Measurements from ENCODE around the gene TTC16.

Gene TTC16

DNA sequence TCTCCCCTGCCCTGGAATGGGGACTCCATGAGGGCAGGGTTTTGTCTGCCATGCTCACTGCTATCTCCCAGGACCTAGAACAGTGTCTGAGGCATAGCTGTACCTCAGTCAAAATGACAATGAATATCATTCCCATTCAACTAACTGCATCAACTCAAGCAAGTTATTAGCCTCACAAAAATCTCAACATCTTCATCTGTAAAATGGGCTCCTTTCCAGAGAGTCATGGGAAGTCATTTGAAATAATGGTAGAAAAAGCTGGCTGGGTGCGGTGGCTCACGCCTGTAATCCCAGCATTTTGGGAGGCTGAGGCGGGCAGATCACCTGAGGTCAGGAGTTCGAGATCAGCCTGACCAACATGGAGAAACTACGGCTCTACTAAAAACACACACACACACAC lies 53.2 kb downstream of the TTC16 start:
- Histone ChIP-seq H3K4me1 (ENCODE audit: insufficient read depth, low read length) (peaks cover 27% of the 10 kb centered on the region), H3K9ac (ENCODE audit: low read depth, low read length) (no peak overlapping the region), H3K9me3 (ENCODE audit: control insufficient read depth, insufficient read depth, low read length) (no peaks in the 10 kb centered on the region), H3K36me3 (ENCODE audit: insufficient read depth, low read length) (no peaks in the 10 kb centered on the region)

DNA sequence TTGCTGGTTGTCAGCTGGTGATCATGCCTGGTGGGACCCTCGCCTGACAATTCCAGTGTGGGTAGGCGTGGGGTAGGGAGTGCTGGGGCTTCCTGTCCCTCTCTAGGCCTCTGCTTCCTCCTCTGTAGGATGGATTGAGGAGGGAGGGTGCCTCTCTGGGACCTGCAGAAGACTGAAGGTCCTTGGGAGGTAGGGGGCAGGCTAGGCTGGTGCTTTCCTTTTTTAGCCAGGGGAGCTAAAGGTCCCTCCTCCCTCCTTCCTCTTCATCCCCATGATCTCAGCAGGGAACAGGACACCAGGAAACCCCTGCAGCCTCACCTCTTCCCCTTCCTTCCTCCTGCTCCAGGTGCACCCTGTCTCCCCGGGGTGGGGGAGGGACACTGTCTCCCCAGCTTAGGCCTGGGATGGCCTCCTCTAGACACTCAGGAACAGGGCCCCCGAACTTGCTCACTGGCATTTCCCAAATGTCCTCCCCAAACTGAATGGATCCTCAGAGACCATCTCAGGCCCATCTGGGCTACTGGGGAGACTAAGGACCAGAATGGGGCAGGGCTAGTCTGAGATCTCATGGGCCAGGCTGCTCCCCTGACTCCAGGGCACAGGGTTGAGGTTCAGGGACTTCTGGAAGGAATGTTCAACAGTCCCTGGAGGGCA lies 54.2 kb downstream of the TTC16 start:
- H3K9ac ChIP-seq (ENCODE audit: low read depth, low read length) = peak overlapping the region; percentile 61; the same call in 1 of the 2 replicates
- H3K4me1 ChIP-seq (ENCODE audit: insufficient read depth, low read length) = peaks cover 24% of the 10 kb centered on the region
- H3K36me3 ChIP-seq (ENCODE audit: insufficient read depth, low read length) = no peaks in the 10 kb centered on the region
- H3K9me3 ChIP-seq (ENCODE audit: control insufficient read depth, insufficient read depth, low read length) = no peaks in the 10 kb centered on the region

DNA sequence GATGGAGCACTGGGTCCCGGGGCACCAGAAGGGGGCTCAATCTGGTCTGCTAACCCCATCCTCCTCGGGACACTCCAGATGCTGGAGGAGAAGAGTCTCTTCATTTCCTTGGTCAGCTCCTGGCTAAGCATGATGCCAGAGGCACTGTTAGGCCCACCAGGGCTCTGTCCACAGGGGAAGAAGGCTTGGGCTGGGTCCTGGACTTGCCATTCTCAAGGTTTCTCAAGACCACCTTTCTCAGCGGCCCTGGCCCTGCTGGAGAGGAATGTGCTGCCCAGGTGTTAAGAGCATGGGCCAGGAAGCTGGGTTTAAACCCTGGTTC lies 54.7 kb downstream of the TTC16 start:
- peaks cover 24% of the 10 kb centered on the region for H3K4me1 ChIP-seq (ENCODE audit: insufficient read depth, low read length)
- no peaks in the 10 kb centered on the region for H3K36me3 ChIP-seq (ENCODE audit: insufficient read depth, low read length)
- no peaks in the 10 kb centered on the region for H3K9me3 ChIP-seq (ENCODE audit: control insufficient read depth, insufficient read depth, low read length)
- peak overlapping the region; percentile 61; the same call in 1 of the 2 replicates for H3K9ac ChIP-seq (ENCODE audit: low read depth, low read length)

DNA sequence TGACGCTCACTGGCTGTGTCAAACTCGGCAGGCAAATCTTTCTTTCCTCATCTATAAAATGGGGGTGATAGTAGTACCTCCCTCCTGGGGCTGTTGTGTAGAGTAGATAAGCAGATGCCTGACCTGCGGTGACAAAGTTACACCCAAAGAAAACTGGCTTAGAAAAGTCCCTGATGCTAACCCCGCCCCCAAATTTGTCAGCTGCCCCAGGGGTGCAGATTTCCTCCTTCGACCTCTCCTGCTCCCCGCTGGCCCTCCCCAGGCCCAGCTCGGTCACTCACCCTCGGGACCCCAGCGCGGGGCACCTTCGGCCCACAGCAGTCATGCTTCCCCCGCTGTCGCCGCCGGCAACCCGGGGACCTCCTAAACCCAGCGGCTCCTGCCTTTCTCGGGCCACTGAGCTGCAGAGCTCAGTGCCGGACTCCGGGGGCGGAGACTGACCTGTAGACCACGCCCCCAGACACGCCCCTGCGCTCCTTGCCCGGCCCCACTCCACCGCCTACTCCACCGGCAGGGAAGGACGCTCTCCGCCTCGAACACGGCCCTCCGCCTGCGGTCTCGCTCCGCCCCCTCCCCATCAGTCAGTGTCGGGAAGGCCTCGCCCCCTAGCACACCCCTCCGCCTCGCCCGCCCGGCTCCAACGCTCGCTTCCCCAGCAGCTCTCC lies 55.2 kb downstream of the TTC16 start:
- H3K9ac ChIP-seq (ENCODE audit: low read depth, low read length) = peak overlapping the region; percentile 61; the same call in 1 of the 2 replicates
- no peaks in the 10 kb centered on the region for H3K36me3 ChIP-seq (ENCODE audit: insufficient read depth, low read length)
- peaks cover 24% of the 10 kb centered on the region for H3K4me1 ChIP-seq (ENCODE audit: insufficient read depth, low read length)
- no peaks in the 10 kb centered on the region for H3K9me3 ChIP-seq (ENCODE audit: control insufficient read depth, insufficient read depth, low read length)

DNA sequence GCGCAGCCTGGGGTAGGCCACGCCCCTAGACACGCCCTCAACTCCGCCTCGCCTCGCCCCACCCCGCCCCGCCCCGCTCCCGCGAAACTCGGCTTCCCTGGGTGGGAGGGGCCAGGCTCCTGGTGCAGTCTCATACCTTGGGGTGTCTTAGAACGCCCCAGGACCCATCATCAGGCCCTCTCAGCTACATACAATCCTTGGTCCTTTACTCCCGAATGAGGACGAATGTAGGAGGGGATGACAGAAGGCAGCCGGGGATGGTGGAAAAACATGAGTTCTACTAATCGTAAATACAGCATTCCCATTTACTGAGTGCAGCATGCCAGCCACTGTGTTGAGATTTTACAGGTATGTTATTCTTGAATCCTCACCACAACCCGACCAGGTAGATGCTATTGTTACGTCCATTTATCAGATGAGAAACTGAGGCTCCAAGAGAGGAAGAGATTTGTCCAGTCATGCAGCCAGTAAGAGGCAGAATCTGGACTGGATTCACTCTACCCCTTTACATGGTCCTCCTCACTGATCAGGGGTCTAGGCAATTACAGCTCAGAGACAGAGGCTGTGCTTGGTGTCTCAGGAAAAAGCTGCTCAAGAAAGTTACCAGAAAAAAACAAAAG lies 55.8 kb downstream of the TTC16 start:
- Histone ChIP-seq H3K9me3 (ENCODE audit: control insufficient read depth, insufficient read depth, low read length) (no peaks in the 10 kb centered on the region), H3K36me3 (ENCODE audit: insufficient read depth, low read length) (no peaks in the 10 kb centered on the region), H3K9ac (ENCODE audit: low read depth, low read length) (peak overlapping the region; percentile 33; the same call in 1 of the 2 replicates), H3K4me1 (ENCODE audit: insufficient read depth, low read length) (peaks cover 24% of the 10 kb centered on the region)

DNA sequence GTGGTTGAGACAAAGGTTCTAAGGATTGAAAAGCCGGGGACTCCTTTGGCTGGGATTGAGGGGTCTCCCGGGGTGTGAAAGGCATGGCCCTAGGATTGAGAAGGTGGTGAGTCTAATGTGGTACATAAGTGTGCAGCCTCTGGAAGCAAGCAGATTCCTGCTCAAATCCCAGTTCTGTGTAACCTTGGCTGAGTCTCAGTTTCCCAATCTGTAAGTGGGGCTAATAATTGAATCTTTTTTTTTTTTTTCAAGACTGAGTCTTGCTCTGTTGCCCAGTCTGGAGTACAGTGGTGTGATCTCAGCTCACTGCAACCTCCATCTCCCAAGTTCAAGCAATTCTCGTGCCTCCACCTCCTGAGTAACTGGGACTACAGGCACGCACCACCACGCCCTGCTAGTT lies 56.7 kb downstream of the TTC16 start:
- Histone ChIP-seq H3K9ac (ENCODE audit: low read depth, low read length) (no peak overlapping the region), H3K36me3 (ENCODE audit: insufficient read depth, low read length) (no peaks in the 10 kb centered on the region), H3K4me1 (ENCODE audit: insufficient read depth, low read length) (peaks cover 21% of the 10 kb centered on the region), H3K9me3 (ENCODE audit: control insufficient read depth, insufficient read depth, low read length) (no peaks in the 10 kb centered on the region)

DNA sequence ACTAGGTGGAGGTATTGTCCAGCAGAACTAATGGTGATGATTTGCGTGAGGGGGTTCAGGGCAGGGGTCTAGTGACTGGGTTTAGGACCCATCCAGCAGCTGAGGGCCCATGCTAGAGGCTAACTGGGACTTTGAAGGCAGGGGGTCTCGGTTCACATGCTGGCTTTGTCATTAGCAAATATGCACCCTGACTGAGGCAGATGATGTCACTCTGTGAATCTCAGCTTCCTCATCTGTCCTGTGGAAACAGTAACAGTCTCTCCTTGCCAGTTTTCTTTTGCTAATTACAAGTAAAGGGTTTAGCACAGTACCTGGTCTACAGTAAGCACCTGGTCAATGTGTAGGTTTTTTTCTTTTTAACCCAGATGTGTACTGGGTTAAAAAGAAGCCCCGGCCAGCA lies 57.4 kb downstream of the TTC16 start:
- H3K9me3 ChIP-seq (ENCODE audit: control insufficient read depth, insufficient read depth, low read length) = no peaks in the 10 kb centered on the region
- H3K4me1 ChIP-seq (ENCODE audit: insufficient read depth, low read length) = peaks cover 14% of the 10 kb centered on the region
- no peak overlapping the region for H3K9ac ChIP-seq (ENCODE audit: low read depth, low read length)
- H3K36me3 ChIP-seq (ENCODE audit: insufficient read depth, low read length) = no peaks in the 10 kb centered on the region

DNA sequence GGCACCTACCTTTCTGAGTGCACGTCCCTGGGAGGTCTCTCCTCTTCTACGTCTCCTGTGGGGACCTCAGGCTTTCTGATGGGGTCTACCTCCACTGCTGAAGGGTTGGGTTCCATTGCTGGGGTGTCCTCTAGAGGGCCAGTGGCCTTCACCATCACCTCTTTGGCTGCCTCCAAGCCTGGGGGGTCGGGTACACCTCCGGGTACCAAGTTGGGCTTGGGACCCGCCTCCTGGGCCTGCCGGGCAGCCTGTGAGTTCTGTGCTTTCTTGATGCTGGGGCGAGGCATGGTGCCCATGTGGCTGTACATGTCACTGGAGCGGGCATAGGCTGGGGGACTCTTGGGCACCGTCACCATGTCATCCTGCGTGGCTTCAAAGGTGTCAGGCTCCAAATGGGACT lies 58.1 kb downstream of the TTC16 start:
- H3K9ac ChIP-seq (ENCODE audit: low read depth, low read length) = no peak overlapping the region
- no peaks in the 10 kb centered on the region for H3K36me3 ChIP-seq (ENCODE audit: insufficient read depth, low read length)
- peaks cover 13% of the 10 kb centered on the region for H3K4me1 ChIP-seq (ENCODE audit: insufficient read depth, low read length)
- no peaks in the 10 kb centered on the region for H3K9me3 ChIP-seq (ENCODE audit: control insufficient read depth, insufficient read depth, low read length)

DNA sequence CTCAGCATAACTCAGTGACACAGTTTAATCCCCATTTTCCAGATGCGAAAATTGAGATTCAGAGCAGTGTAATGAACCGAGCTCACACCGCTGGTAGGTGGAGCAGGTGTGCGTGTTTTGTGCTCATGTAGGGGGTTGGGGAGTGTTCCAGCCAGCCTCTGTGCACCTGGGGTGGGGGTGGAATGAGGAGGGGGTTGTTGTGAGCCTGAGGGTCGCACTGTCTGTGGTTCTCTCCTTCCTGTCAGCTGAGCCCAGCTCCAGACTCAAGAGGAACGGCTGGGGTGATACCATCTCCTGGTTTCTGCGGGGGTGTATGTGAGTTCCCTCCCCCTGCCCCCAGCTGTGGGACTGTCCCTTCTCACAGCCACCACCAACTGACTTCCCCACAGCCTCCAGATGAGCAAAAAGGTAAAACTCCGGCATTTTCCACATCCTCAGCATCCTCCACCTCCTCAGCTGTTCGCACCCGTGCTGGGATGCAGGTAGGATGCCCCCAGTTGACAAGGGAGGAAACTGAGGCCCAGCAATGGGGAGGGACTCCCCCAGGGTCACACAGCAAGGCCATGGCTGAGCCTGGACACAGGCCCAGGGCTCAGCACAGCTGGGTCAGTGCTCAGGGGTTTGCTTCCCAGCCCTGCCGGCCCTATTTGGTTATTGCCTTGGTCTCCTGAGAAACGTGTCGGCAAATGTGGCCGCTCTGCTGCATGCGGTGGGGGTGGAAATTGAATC lies 60.5 kb downstream of the TTC16 start:
- no peaks in the 10 kb centered on the region for H3K36me3 ChIP-seq (ENCODE audit: insufficient read depth, low read length)
- no peak overlapping the region for H3K9ac ChIP-seq (ENCODE audit: low read depth, low read length)
- peaks cover 10% of the 10 kb centered on the region; the same call in 1 of the 2 replicates for H3K4me1 ChIP-seq (ENCODE audit: insufficient read depth, low read length)
- H3K9me3 ChIP-seq (ENCODE audit: control insufficient read depth, insufficient read depth, low read length) = no peaks in the 10 kb centered on the region

DNA sequence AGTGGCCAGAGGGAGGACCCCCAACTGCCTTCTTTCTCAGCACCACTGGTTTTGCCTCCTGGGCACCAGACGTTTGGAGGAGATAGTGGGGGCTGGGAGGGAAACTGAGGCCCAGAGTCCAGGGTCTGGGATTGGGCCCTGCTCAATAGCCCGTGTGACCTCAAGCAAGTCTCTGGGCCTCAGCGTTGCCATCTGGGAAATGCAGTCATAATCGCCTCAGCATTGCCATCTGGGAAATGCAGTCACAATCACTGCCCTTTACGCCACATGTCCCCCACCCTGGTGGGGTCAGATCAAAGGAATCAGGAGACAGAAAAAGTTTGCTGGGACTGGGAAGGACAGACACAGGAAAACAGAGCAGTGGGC lies 61.0 kb downstream of the TTC16 start:
- Histone ChIP-seq H3K9me3 (ENCODE audit: control insufficient read depth, insufficient read depth, low read length) (no peaks in the 10 kb centered on the region), H3K4me1 (ENCODE audit: insufficient read depth, low read length) (peaks cover 10% of the 10 kb centered on the region; the same call in 1 of the 2 replicates), H3K9ac (ENCODE audit: low read depth, low read length) (no peak overlapping the region), H3K36me3 (ENCODE audit: insufficient read depth, low read length) (no peaks in the 10 kb centered on the region)

DNA sequence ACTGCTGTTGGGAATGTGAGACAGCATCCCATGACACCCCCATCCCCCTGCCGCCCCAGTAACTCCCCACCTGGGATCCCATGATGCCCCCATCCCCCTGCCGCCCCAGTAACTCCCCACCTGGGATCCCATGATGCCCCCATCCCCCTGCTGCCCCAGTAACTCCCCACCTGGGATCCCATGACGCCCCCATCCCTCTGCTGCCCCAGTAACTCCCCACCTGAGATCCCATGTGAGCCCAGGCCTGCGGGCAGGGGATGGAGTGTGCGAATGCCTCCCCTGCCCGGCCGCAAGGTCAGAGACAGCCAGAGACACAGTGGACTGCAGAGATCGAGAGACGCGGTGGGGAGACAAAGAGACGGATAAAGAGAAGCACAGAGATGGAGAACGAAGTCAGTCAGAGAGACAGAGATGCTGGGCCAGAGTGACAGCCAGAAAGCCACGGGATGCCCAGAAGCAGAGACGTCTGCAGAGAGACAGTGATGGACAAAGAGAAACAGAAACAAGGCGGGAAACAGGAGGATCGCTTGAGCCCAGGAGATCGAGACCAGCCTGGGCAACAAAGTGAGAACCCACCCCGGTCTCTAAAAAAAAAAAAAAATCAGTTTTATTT lies 61.6 kb downstream of the TTC16 start:
- H3K9me3 ChIP-seq (ENCODE audit: control insufficient read depth, insufficient read depth, low read length) = no peaks in the 10 kb centered on the region
- H3K9ac ChIP-seq (ENCODE audit: low read depth, low read length) = no peak overlapping the region
- H3K4me1 ChIP-seq (ENCODE audit: insufficient read depth, low read length) = peaks cover 10% of the 10 kb centered on the region; the same call in 1 of the 2 replicates
- H3K36me3 ChIP-seq (ENCODE audit: insufficient read depth, low read length) = no peaks in the 10 kb centered on the region

DNA sequence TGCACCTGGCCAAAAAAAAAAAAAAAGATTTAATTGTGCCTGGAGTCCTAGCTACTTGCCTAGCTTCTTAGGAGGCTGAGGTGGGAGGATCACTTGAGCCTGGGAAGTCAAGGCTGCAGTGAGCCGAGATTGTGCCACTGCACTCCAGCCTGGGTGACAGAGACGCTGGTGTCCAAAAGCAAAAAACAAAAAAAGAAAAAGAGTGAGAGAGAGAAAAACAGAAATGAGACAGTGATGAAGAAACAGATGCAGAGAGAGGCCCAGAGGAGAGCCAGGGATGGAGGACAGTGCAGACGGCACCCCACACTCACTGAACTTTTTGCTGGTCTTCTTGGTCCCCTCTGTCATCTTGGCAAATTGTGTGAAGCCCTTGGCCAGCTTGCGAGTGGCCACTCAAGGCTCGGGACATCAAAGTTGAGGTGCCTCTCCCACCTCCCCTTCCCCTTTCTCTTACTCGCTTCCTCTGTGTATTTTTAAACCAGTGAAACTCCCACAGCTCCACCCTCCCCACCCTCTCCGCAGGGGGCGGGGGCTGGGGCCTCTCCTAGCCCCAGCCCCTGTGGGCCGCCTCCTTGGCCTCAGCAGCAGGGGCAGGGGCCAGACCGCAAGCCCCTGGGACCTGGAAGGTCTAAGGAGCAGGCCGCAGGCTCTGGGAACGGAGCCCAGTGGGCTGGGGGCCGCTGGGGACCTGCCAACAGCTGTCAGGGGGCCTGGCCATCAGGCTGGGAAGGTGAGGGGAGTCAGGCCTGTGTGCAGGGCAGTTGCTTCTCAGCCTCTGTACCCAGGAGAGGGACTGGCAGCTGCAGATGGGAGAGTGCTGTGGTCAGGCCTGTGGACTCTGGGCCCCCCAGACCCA lies 62.6 kb downstream of the TTC16 start, which contains the start of gene SH2D3C:
TSS of gene SH2D3C (minus strand) at position 387 of the 856 bp plus-strand sequence. CDS start at position 348, 39 bp downstream.
- no peaks in the 10 kb centered on the region for H3K36me3 ChIP-seq (ENCODE audit: insufficient read depth, low read length)
- H3K9me3 ChIP-seq (ENCODE audit: control insufficient read depth, insufficient read depth, low read length) = no peaks in the 10 kb centered on the region
- no peak within 1 kb of the TSS for H3K9ac ChIP-seq (ENCODE audit: low read depth, low read length)
- H3K4me1 ChIP-seq (ENCODE audit: insufficient read depth, low read length) = peaks cover 10% of the 10 kb centered on the region; the same call in 1 of the 2 replicates

DNA sequence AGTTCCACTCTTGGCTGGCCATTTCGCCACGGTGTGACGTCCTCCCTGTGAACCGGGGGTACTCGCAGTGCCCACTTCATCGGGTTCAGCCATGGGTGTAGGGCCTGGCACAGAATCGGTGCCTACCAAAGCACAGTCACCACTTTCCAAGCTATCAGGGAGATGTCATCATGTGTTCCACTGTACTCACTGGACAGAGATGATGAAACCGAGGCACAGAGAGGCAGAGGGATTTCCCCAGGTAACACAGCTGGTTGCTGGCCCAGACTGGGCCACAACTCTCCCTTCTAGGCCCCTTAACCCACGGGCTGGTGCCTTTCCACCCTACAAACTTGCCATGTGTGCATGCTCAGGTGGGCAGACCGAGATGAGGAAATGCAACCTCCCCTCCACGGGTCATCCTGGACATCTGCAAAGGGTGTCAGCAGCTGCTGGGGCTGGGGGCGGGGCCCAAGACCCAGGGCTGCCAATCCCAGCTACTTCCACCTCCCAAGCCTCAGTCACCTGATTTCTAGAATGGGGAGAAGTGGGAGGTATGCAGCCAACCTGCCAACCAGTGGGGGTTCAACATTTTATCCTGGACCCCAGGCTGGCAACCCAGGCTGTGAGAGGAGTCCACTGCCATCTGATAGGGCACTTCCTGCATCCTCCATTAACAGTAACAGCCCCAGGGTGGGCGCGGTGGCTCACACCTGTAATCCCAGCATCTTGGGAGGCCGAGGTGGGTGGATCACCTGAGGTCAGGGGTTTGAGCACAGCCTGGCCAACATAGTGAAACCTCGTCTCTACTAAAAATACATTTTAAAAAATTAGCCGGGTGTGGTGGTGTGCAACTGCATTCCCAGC lies 63.5 kb downstream of the TTC16 start:
- H3K4me1 ChIP-seq (ENCODE audit: insufficient read depth, low read length) = peaks cover 10% of the 10 kb centered on the region; the same call in 1 of the 2 replicates

More for the DNA sequence above, 63.5 kb downstream of the TTC16 start:
- Histone ChIP-seq H3K9ac (ENCODE audit: low read depth, low read length) (no peak overlapping the region), H3K36me3 (ENCODE audit: insufficient read depth, low read length) (no peaks in the 10 kb centered on the region), H3K9me3 (ENCODE audit: control insufficient read depth, insufficient read depth, low read length) (no peaks in the 10 kb centered on the region)
